AG04450 (cell line): ENCODE measurements around the gene PLEKHA6. TPM values are rescaled to one million over a fixed set of nuclear protein-coding genes. Genes with fewer than 3 reads are reported as not detected.
"Not testable (repeated sequence)": the region's sequence is repeated elsewhere in the genome, so short reads cannot be mapped to it uniquely, and the experiment has no call there.

ENCODE experiments used
- CTCF ChIA-PET: fragments of 300-600, 350-600 bp; formaldehyde crosslinking; extraction: SDS; loops from one replicate; lab custom pipeline; 2022; ENCODE audit warnings: antibody characterized with exemption, inconsistent platforms; lab: Charles Lee
- POLR2A ChIA-PET: fragments of 350-600 bp; formaldehyde crosslinking; extraction: SDS; loops from one replicate; lab custom pipeline; 2021; ENCODE audit warnings: antibody characterized with exemption, inconsistent platforms; lab: Yijun Ruan, JAX
- DNase-seq: peaks from one replicate; pipeline ENCODE4 v3.0.0-alpha.2; 2011; ENCODE audit warnings: low read depth, low spot score
- H3K27ac ChIP-seq: one replicate; pipeline ENCODE4 v1.5.1; 2012; ENCODE audit warnings: low read depth, low read length, control low read depth
- H3K27me3 ChIP-seq: one replicate; pipeline ENCODE4 v1.6.0; 2012; ENCODE audit warnings: low read length; ENCODE audit not compliant: control insufficient read depth, insufficient read depth
- H3K4me3 ChIP-seq: 2 replicates; pipeline ENCODE4 v1.5.1; 2011; ENCODE audit warnings: mild to moderate bottlenecking, low read depth, low read length, control low read depth
- H3K9me3 ChIP-seq: 2 replicates; pipeline ENCODE4 v1.5.1; 2012; ENCODE audit warnings: low read length; ENCODE audit not compliant: control insufficient read depth, insufficient read depth
- CTCF ChIP-seq: IDR thresholded peaks from 2 replicates; pipeline ENCODE4 v1.5.1; 2011; ENCODE audit warnings: low read depth, low read length, control low read depth, inconsistent platforms
- polyA plus RNA-seq: library from polyadenylated mRNA; depleted of rRNA; stranded (reverse); fragments of >200 nt; gene quantifications from 2 replicates; pipeline ENCODE4 v1.2.3, GENCODE V29; 2011

Gene PLEKHA6
- polyA plus RNA-seq, 1 experiment, result 6.8 TPM

- ChIA-PET CTCF (no interaction called here), POLR2A (no interaction called here)
- Histone ChIP-seq H3K9me3 (no peaks in the 10 kb centered on the region), H3K27ac (no peak overlapping the region), H3K27me3 (no peaks in the 10 kb centered on the region), H3K4me3 (no peak overlapping the region)
- no peak for TF ChIP-seq CTCF
- DNase-seq, result no peak
Measured at GRCh38 chr1:204335085-204335484, 24.6 kb downstream of the PLEKHA6 start.

DNA sequence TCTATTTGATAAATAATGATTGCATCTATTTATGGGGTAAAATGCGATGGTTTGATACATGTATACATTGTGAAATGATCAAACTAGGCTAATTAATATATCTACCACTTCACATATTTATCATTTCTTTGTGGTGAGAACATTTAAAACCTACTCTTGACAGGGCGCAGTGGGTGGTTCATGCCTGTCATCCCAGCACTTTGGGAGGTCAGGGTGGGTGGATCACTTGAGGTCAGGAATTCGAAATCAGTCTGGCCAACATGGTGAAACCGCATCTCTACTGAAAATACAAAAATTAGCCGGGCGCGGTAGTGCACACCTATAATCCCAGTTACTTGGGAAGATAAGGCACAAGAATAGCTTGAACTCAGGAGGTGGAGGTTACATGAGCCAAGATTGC is 25.3 kb downstream of the PLEKHA6 start:
- DNase-seq, result no peak
- H3K9me3 ChIP-seq, result no peaks in the 10 kb centered on the region; the same call in 1 of the 2 replicates
- H3K4me3 ChIP-seq, result no peak overlapping the region
- no peak overlapping the region for H3K27ac ChIP-seq
- ChIA-PET CTCF (no interaction called here), POLR2A (no interaction called here)
- H3K27me3 ChIP-seq, result no peaks in the 10 kb centered on the region
- no peak for TF ChIP-seq CTCF

- Histone ChIP-seq H3K9me3 (no peaks in the 10 kb centered on the region; the same call in 1 of the 2 replicates), H3K4me3 (no peak overlapping the region), H3K27me3 (no peaks in the 10 kb centered on the region), H3K27ac (no peak overlapping the region)
- ChIA-PET POLR2A (no interaction called here), CTCF (interaction anchor here (1.3 to 1.4 kb wide), 3 partner anchors 10 to 127 kb away, joined by 3 to 5 read pairs (median 4); no protein-coding TSS in a partner anchor)
- no peak for DNase-seq
- TF ChIP-seq CTCF, result no peak
Measured at GRCh38 chr1:204333427-204333826, 26.3 kb downstream of the PLEKHA6 start.

- Histone ChIP-seq H3K4me3 (no peak overlapping the region), H3K27me3 (no peaks in the 10 kb centered on the region), H3K9me3 (no peaks in the 10 kb centered on the region; the same call in none of the 2 replicates), H3K27ac (no peak overlapping the region)
- DNase-seq, result no peak
- ChIA-PET POLR2A (interaction anchor here (0.8 to 1.4 kb wide), 2 partner anchors 10 to 36 kb away, joined by 4 read pairs; no protein-coding TSS in a partner anchor), CTCF (interaction anchor here (0.9 to 1.4 kb wide), 3 partner anchors 9 to 126 kb away, joined by 3 to 5 read pairs (median 3); no protein-coding TSS in a partner anchor)
- no peak for TF ChIP-seq CTCF
Measured at GRCh38 chr1:204331847-204332487, 27.8 kb downstream of the PLEKHA6 start.

DNA sequence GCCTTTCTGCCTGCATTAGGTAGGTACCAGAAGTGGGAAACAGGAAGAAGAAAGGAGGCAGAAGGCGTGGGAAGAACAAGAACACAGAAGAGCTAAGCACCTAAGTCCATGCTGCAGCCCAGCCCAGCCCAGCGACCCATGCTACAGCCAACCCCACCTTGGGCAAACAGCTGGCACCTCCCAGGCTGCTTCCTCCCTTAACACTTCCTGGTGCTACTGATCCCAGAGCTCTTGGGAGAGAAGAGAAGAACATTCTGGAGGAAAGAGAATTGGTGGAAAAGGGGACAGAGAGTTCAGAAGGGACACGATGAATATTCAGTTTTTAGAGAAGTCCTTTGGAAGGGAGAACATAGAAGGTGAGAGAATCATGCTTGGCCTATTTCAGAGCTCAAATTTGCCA is 28.5 kb downstream of the PLEKHA6 start:
- no peak for TF ChIP-seq CTCF
- ChIA-PET CTCF (interaction anchor here (0.6 to 0.9 kb wide), 2 partner anchors 10 to 64 kb away, joined by 3 read pairs; no protein-coding TSS in a partner anchor), POLR2A (no interaction called here)
- Histone ChIP-seq H3K9me3 (no peaks in the 10 kb centered on the region; the same call in none of the 2 replicates), H3K27ac (no peak overlapping the region), H3K27me3 (no peaks in the 10 kb centered on the region), H3K4me3 (no peak overlapping the region)
- no peak for DNase-seq

DNA sequence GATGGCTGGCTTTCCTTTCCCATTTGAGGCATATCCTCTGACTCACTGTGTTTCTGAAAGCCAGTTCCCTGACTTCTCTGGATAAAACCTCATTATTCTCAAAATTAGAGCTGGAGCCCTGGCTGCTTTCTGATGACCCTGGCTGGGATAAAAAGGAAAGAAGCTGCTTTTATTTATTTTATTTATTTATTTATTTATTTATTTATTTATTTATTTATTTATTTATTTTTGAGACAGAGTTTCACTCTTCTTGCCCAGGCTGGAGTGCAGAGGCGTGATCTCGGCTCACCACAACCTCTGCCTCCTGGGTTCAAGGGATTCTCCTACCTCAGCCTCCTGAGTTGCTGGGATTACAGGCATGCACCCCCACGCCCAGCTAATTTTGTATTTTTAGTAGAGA is 31.9 kb downstream of the PLEKHA6 start:
- H3K9me3 ChIP-seq, H3K4me3 ChIP-seq, POLR2A ChIA-PET, H3K27ac ChIP-seq, DNase-seq, H3K27me3 ChIP-seq: not testable (repeated sequence)
- CTCF ChIA-PET, result interaction anchor here (1.0 to 4.2 kb wide), 5 partner anchors 11 to 121 kb away, joined by 3 to 21 read pairs (median 3); no protein-coding TSS in a partner anchor
